A673 (cell line): ENCODE data around the gene CACHD1. TPM values are rescaled to one million over a fixed set of nuclear protein-coding genes. Genes with fewer than 3 reads are reported as not detected.

Experiments
- BruUV-seq: library from RNA; stranded (reverse); fragments of 400-500 nt; replicated peaks from 2 replicates; lab custom pipeline; 2021; lab: Mats Ljungman, UMichigan
- CTCF ChIA-PET: fragments of 300-600 bp; sonication (Branson Sonifier 250); formaldehyde crosslinking; loops from one replicate; lab custom pipeline; 2022; ENCODE audit warnings: antibody characterized with exemption; lab: Charles Lee
- POLR2A ChIA-PET: fragments of 300-600 bp; sonication (Branson Sonifier 250); formaldehyde crosslinking; loops from one replicate; lab custom pipeline; 2022; ENCODE audit warnings: antibody characterized with exemption; ENCODE audit not compliant: low non-redundant PET; lab: Charles Lee
- DNase-seq: peaks from one replicate; pipeline ENCODE4 v3.0.0-alpha.2; 2015; ENCODE audit warnings: low spot score
- H3K27ac ChIP-seq: fragments of 200-600 bp; sonication (generic); 2 replicates; pipeline ENCODE4 v1.5.1; 2016; ENCODE audit warnings: mixed run types, low read depth, mild to moderate bottlenecking, mixed read lengths, antibody characterized with exemption, low read length; ENCODE audit not compliant: poor library complexity, severe bottlenecking
- H3K27me3 ChIP-seq: fragments of 200-600 bp; sonication (generic); replicated peaks from 2 replicates; pipeline ENCODE4 v1.6.1; 2017; ENCODE audit warnings: mixed run types, low read depth, mild to moderate bottlenecking, mixed read lengths, antibody characterized with exemption, low read length; ENCODE audit not compliant: insufficient read depth, poor library complexity
- H3K36me3 ChIP-seq: fragments of 200-600 bp; sonication (generic); 2 replicates; pipeline ENCODE4 v1.6.1; 2016; ENCODE audit warnings: mixed run types, mild to moderate bottlenecking, mixed read lengths, antibody characterized with exemption, low read length; ENCODE audit not compliant: insufficient read depth, poor library complexity, severe bottlenecking
- H3K4me1 ChIP-seq: fragments of 200-600 bp; sonication (generic); 2 replicates; pipeline ENCODE4 v1.6.1; 2017; ENCODE audit warnings: mixed run types, mild to moderate bottlenecking, mixed read lengths, antibody characterized with exemption, low read length; ENCODE audit not compliant: insufficient read depth, poor library complexity, severe bottlenecking
- H3K4me3 ChIP-seq: fragments of 200-600 bp; sonication (generic); 2 replicates; pipeline ENCODE4 v1.5.1; 2016; ENCODE audit warnings: low read depth, mixed run types, mild to moderate bottlenecking, mixed read lengths, low read length; ENCODE audit not compliant: poor library complexity, severe bottlenecking
- H3K9me3 ChIP-seq: fragments of 200-600 bp; sonication (generic); 2 replicates; pipeline ENCODE4 v1.6.1; 2016; ENCODE audit warnings: mixed run types, low read depth, mild to moderate bottlenecking, mixed read lengths, antibody characterized with exemption, low read length; ENCODE audit not compliant: poor library complexity, severe bottlenecking
- EZH2 ChIP-seq: fragments of 200-600 bp; sonication (generic); IDR thresholded peaks from 2 replicates; pipeline ENCODE4 v1.6.1; 2017; ENCODE audit warnings: borderline replicate concordance, low read depth, mild to moderate bottlenecking, mixed read lengths, antibody characterized with exemption, low read length; ENCODE audit not compliant: poor library complexity, severe bottlenecking
- intact Hi-C: fragments of 100-400 bp; cut with micrococcal nuclease; formaldehyde crosslinking; loops from one replicate; pipeline ENCODE4 v1.10.0; 2022; ENCODE audit not compliant: unreplicated experiment
- total RNA-seq: library from RNA; stranded (reverse); gene quantifications from 2 replicates; pipeline ENCODE4 v1.2.3, GENCODE V29; 2021
- TF ChIP-seq, protein P1 (sequence below): fragments of 300-800, 200-600 bp; sonication (generic); conservative IDR thresholded peaks from 2 replicates; pipeline ENCODE4 v1.5.1; 2017; ENCODE audit warnings: low read depth, mild to moderate bottlenecking, antibody characterized with exemption, low read length, moderate library complexity, mixed read lengths

The CACHD1 gene
- total RNA-seq, 1 experiment from 2014 or later: 39.2 TPM

DNA sequence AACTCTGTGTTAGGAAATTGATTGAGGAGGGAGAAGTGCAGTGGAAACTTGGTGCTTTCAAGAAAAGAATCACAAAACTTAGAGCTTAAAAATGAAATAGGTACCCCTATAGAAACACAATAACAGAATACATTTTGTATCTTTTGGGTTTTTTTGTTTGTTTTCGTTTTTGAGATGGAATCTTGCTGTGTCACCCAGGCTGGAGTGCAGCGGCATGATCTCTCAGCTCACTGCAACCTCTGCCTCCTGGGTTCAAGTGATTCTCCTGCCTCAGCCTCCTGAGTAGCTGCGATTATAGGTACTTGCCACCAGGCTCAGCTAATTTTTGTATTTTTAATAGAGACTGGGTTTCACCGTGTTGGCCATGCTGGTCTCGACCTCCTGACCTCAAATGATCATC lies 223.5 kb downstream of the CACHD1 start:
- intact Hi-C loops: no loop called here
- Histone ChIP-seq H3K4me3 (no peak overlapping the region), H3K36me3 (peaks cover 30% of the 10 kb centered on the region), H3K27ac (no peak overlapping the region), H3K27me3 (no peaks in the 10 kb centered on the region), H3K4me1 (peaks cover 3% of the 10 kb centered on the region), H3K9me3 (no peaks in the 10 kb centered on the region)
- CTCF ChIA-PET: no interaction called here
- TF ChIP-seq, protein P1, sequence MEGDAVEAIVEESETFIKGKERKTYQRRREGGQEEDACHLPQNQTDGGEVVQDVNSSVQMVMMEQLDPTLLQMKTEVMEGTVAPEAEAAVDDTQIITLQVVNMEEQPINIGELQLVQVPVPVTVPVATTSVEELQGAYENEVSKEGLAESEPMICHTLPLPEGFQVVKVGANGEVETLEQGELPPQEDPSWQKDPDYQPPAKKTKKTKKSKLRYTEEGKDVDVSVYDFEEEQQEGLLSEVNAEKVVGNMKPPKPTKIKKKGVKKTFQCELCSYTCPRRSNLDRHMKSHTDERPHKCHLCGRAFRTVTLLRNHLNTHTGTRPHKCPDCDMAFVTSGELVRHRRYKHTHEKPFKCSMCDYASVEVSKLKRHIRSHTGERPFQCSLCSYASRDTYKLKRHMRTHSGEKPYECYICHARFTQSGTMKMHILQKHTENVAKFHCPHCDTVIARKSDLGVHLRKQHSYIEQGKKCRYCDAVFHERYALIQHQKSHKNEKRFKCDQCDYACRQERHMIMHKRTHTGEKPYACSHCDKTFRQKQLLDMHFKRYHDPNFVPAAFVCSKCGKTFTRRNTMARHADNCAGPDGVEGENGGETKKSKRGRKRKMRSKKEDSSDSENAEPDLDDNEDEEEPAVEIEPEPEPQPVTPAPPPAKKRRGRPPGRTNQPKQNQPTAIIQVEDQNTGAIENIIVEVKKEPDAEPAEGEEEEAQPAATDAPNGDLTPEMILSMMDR: no peak
- no peak for TF ChIP-seq EZH2
- POLR2A ChIA-PET: interaction anchor here (0.6 kb wide), 1 partner anchor 248 kb away, joined by 3 read pairs; no protein-coding TSS in a partner anchor
- BruUV-seq: no TSS peak
- DNase-seq: no peak

DNA sequence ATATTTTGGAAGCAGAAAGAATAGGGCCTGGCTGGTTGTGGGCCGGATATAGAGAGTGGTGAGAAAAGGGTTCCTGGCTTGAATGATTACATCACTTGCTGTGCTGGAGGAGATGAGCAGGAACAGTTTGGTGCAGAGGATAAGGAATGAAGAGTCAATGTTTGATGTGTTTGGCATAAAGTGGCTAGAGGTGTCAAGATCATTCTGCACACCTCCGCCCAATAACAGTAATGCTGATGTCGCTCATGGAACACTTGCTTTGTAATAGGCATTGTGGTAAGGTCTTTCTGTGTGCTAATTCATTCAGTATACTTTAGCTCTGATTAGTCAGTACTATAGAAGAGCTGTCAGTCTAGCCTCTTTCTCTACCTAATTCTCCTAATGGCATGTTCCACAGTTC lies 226.9 kb downstream of the CACHD1 start:
- no peak for DNase-seq
- no peaks in the 10 kb centered on the region for H3K4me1 ChIP-seq
- no peaks in the 10 kb centered on the region for H3K9me3 ChIP-seq
- intact Hi-C loops: no loop called here
- peaks cover 10% of the 10 kb centered on the region for H3K36me3 ChIP-seq
- no peak for TF ChIP-seq EZH2
- CTCF ChIA-PET: no interaction called here
- POLR2A ChIA-PET: no interaction called here
- no peaks in the 10 kb centered on the region for H3K27me3 ChIP-seq
- H3K4me3 ChIP-seq: no peak overlapping the region
- BruUV-seq: no TSS peak
- H3K27ac ChIP-seq: no peak overlapping the region

DNA sequence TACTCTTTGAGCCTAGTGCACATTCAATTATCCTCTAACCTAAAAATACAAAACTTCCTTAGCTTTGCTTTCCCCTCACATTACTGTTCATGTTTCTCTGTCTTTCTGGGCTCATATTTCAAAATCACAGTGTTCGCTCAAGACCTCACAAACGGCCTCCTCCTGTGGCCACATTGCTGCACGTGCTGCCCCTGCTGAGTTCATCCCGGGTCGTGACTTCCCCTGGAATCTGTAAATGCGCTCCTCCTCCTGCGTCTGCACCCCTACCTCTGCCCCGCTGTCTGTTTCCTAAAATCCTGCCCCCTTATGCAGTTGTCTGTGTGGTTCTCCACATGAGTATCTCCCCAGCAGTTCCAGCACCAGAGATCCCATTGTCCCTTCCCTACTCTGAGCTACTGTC lies 229.4 kb downstream of the CACHD1 start:
- no TSS peak for BruUV-seq
- H3K4me3 ChIP-seq: no peak overlapping the region
- H3K36me3 ChIP-seq: no peaks in the 10 kb centered on the region
- H3K4me1 ChIP-seq: no peaks in the 10 kb centered on the region
- no peak for DNase-seq
- ChIA-PET CTCF (no interaction called here), POLR2A (no interaction called here)
- no peak for TF ChIP-seq EZH2
- TF ChIP-seq, protein P1: no peak
- H3K9me3 ChIP-seq: no peaks in the 10 kb centered on the region
- H3K27me3 ChIP-seq: no peaks in the 10 kb centered on the region
- H3K27ac ChIP-seq: no peak overlapping the region
- intact Hi-C loops: no loop called here

DNA sequence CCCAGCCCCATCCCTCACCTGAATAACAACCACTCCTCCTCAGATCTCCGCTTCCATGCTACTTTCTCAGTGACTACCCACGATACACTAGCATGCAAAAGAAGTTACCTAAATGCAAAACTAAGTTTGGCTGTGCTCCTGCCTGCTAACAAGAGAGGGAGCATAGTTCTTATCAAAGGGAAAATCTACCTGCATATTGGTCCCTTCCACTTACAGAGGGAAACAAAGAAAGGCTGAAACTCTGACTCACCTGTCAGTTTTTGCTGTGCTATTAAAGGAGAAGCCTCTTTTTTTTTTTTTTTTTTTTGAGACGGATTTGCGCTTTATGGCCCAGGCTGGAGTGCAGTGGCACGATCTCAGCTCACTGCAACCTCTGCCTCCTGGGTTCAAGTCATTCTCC lies 231.1 kb downstream of the CACHD1 start:
- Histone ChIP-seq H3K4me3 (no peak overlapping the region), H3K27ac (no peak overlapping the region), H3K27me3 (no peaks in the 10 kb centered on the region), H3K9me3 (no peaks in the 10 kb centered on the region), H3K36me3 (no peaks in the 10 kb centered on the region), H3K4me1 (no peaks in the 10 kb centered on the region)
- BruUV-seq: no TSS peak
- CTCF ChIA-PET: no interaction called here
- DNase-seq: no peak
- TF ChIP-seq, protein P1: no peak
- no peak for TF ChIP-seq EZH2
- intact Hi-C loops: no loop called here
- POLR2A ChIA-PET: no interaction called here
